ENCODE results near the gene TINAGL1.

DNA sequence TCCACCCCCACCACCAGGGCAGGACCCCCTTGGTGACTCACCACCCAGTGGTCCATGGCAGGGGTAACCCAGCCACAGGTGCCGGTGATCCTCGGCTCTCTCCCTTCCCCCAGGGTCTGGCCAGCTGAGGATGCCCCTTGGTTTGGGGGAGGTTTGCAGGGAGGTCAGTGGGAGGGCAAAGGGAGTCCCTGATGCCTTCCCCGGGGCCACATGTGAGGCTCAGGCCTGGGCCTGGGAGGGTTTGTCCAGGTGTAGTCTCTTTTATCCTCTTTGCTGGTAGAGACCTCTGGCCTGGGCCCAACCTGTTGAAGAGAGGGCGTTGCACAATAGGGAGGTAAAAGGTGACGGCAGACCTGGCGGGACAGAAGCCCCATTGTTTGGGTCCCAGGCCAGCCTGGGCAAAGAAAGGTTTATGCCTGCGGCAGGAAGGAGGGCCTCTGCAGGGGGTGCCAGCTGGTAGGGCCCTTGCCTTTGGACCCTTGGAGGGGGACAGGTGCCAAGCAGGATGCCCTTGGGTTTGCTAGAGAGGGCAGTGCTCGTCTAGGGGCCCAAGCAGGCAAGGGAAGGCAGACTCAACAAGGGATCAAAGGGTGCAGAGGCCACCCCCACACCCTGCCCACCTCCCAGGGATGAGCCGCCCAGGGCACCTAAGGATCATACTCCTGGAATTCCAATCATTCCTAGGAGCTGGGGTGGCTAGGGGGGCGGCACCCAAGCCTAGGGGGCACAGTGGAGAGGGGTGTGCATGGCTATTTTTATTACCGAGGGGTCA lies 760 bp upstream of the TINAGL1 start:
- TF ChIP-seq POLR2AphosphoS5 (IDR thresholded peaks at IDR 0.05; ENCODE audit: low read depth, low read length) (no peak), POLR2A (IDR thresholded peaks at IDR 0.05; ENCODE audit: low read depth, low read length) (no peak), TAF1 (IDR thresholded peaks at IDR 0.05; ENCODE audit: low read depth, low read length) (no peak), SPI1 (IDR thresholded peaks at IDR 0.05; ENCODE audit: low read depth, low read length) (no peak), PAX5 (IDR thresholded peaks at IDR 0.05; ENCODE audit: insufficient read depth, low read length, severe bottlenecking) (no peak)
